ENCODE data around the gene SAP30BP.
"Not testable (repeated sequence)": the region's sequence is repeated elsewhere in the genome, so short reads cannot be mapped to it uniquely, and the experiment has no call there.

Gene SAP30BP

GRCh38 chr17:75634754-75635609 lies 32.2 kb upstream of the SAP30BP start:
- no peak for DNase-seq

- no peak for DNase-seq
Measured at GRCh38 chr17:75635610-75636202, 31.4 kb upstream of the SAP30BP start.

DNA sequence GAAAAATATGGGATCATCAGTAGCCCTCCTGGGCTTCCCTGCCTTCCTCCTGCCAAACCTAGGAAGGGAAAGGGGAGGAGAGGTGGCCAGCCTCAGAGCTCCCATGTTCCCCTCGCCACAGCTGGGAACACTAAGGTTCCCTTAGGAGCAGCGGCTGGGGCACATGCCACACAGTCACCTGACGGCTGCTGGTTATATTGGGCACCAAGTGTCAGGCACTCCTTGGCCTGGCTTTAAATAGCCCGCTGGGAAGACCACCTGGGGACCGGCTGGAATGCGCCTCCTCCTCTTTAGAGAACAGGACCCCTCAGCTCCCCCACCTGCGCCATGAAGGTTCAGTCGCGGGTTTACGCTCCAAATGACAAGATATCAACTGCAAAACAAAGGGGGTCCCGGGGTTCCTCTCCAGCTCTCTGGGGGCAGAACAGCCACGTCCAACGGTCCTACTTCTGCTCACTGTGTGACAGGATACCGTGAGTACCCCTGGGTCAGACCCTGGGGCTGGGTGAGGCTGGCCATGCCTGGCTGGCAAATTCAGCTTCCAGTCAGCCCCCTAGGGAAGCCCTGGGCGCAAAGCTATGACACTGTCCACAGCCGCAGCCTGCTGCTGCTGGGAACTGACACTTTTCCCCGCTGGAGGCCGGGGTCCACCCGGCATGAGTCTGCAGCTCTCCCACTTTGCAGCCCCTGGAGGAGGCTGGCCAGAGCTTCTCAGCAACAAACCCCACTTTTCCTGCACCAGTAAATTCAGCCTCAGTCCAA lies 30.6 kb upstream of the SAP30BP start:
- DNase-seq: no peak

DNA sequence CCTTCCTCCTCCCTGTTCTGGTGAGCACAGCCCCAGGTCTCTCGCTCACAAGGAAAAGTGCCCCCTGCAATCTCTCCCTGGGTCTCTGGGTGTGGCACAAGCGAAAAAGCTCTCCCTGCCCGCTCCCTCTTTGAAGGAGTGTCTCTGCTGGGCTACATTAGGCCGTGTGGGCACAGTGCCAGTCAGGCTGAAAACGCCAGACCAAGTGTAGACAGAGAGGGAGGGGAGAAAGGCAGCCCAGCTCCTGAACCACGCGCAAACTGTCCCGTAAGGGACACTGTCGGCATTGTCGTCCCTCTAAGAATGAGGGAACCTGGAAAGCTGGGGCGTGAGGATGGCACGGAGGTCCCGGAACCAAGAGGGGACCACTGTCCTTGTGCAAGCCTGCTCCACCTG lies 30.0 kb upstream of the SAP30BP start:
- no peak for DNase-seq

GRCh38 chr17:75637551-75637950 lies 29.6 kb upstream of the SAP30BP start:
- DNase-seq: no peak

DNA sequence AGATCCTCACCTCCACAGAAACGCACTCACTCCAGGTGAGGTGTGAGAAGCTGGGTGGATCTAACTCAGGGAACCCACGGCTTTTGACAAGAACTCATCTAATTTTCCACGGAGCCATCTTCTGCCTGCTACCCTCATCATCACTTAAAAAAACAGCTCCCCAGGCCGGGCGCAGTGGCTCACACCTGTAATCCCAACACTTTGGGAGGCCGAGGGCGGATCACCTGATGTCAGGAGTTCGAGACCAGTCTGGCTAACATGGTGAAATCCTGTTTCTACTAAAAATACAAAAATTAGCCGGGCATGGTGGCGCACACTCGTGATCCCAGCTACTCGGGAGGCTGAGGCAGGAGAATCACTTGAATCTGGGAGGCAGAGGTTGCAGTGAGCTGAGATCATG lies 29.1 kb upstream of the SAP30BP start:
- DNase-seq: not testable (repeated sequence)

GRCh38 chr17:75638893-75639292 lies 28.2 kb upstream of the SAP30BP start:
- no peak for DNase-seq

DNA sequence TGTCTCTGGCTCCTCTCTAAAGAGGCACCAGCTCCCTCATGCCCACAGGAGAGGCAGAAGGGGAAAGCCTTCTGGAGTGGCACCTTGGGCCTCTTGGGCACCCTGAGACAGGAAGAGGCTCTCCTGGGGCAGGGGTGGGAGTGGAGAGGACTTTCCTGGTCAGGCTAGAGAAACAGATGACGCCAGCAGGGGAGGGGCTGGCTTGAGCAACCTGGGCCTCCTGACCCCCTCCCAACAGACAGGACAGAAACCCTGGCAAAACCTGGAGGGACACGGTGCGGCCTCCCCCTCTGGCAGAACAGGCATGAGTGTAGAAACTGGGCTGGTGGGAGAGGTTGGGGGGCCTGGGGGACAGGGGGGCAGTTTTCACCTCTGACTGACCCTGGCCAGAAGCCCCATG lies 27.8 kb upstream of the SAP30BP start:
- no peak for DNase-seq

DNA sequence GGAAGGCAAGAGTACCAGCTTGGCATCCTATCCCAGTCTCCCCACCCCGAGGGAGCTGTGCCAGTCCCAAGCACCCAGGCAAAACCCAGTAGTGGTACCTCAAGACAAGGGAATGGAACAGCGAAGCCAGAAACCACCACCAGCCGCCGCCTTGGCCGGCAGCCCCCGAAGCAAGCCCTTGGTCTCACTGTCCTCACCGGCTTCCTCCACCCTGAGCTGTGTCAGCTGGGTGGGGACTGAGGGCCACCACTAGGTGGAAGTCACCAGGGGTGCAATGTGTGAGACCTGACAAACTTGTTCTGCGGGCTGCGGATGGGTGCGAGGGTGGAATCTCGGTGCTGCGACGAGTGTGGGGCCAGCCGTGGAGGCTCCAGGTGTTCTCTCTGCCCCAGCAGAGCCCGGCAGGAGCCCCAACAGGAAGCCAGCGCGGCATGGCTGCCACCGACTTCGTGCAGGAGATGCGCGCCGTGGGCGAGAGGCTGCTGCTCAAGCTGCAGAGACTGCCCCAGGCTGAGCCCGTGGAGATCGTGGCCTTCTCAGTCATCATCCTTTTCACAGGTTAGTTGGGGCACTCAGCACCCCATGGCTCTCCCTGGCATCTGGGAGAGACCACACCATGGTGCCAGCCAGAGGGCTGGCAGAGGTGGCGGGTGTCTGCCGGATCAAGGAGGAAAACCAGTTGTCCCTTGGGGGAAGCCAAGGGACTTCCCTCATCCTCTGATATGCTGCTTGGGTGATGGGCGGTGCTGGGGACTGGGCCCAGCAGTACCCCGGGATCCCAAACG lies 27.2 kb upstream of the SAP30BP start:
- DNase-seq: no peak

GRCh38 chr17:75640556-75641119 lies 26.5 kb upstream of the SAP30BP start:
- no peak for DNase-seq

GRCh38 chr17:75641343-75641742 lies 25.8 kb upstream of the SAP30BP start:
- no peak for DNase-seq

DNA sequence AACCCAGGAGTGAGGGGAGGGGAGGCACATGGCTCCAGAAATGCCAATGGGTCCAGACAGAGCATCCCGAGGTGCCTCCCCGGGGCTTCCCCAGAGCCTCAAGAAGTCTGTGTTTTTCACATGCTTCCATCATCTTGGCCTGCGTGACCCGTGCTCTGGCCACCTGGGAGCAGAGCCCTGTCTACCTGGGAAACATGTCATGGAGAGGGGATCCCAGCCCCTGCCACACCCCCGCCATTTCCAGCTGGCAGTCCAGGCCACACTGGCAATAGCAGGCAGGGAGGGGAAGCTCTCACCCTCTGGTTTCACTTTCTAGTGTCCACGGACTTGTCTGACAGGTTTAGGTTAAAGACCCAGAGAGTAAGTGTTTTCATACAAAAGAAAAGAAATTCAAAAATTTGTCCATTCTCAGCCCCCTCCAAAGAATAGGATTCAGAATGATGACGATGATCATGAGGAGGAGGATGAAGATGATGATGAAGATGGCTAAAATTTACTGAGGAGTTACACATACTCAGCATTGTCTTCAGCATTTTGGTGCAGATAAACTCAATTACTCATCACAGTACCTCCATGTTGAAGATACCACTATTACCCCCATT lies 24.9 kb upstream of the SAP30BP start:
- no peak for DNase-seq

DNA sequence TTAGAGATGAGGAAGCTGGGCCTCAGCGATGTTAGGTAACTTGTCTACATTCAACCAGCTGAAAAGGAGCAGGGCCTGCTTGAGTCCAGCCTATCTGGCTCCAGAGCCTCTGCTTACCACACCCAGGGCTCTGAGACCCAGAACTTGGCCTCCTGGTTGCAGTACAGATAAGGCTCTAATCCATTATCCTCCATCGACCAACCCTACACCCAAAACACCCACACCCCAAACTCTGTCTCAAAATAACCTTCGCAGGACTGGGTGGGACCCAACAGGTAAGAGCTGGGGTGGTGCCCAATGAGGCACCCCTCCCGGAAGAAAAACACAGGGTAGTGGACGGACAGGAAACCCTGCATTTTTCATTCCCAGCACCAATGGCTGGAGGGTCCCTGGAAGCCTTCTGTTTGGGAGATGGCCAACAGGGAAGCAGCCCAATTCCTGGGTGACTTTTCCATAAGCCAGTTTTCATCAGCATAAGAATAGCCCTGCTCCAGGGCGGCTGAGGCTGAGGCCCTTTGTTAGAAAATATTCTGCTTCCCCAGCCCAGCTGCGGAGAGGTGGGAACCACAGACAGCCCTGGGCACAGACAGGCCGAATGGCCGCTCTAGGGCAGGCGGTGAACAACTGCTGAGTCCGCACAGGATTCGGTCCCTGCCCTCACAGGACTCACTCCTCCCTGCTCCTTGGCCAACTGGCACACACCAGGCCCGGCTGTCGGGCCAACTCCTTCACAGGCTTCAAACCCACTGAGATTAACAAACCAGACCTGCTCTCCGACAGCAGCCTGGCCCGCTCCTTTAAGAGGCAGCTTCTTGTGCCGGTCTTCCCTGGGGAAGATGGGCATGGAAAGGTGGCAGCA lies 24.1 kb upstream of the SAP30BP start:
- DNase-seq: no peak

DNA sequence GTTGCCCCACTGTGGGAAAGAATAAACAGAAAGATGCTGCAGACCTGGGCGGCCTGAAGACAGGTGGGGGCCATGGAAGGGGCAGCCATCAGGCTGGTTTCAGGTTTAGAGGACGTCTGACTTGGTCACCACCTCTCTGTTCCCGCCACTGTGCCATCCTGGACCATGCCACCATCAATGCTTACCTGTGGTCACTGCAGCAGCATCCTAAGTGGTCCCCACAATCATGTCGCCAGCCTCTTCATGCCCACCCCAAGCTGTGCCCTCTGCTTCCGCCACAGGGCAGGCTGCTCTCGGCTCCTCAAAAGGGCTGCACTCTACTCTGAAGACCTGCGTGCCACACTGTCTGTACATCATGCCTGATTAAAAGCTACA lies 23.5 kb upstream of the SAP30BP start:
- no peak for DNase-seq

DNA sequence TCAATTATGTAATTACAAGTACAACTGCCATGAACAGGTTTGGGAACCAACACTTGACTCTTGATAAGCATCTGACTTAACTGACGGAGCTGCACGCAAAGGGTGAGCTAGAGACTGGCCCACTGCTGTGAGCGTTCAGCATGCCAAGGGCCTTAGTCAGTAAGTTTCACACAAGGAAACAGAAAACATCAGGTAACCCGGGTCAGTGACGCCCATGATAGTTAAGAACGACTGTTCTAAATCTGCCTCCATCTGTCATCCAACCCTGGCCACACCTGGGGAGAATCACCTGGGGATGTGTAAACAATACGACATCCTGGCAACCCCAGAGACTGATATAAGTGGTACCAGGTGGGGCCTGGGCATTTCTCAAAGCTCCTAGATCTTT lies 21.6 kb upstream of the SAP30BP start:
- DNase-seq: no peak

- no peak for DNase-seq
Measured at GRCh38 chr17:75645889-75646637, 21.1 kb upstream of the SAP30BP start.

- no peak for DNase-seq
Measured at GRCh38 chr17:75646638-75646992, 20.5 kb upstream of the SAP30BP start.

DNA sequence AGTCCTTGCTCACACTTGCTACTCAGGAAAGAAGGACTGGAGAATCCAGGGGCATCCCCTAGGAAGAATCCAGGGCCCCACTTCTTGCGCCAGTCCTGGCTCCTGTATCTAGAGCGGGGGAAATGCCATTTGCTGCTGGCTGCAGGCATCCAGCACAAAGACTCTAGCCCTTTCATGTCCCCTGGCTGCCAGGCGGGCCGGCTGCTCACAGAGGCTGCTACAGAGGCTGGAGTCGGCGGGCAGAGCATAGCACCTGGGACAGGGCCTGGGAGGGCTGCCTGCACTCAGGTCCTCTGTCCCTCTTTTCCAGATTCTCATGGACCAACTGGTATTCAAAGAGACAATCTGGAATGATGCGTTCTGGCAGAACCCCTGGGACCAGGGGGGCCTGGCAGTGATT lies 20.1 kb upstream of the SAP30BP start:
- no peak for DNase-seq

- no peak for DNase-seq
Measured at GRCh38 chr17:75647921-75648320, 19.2 kb upstream of the SAP30BP start.

DNA sequence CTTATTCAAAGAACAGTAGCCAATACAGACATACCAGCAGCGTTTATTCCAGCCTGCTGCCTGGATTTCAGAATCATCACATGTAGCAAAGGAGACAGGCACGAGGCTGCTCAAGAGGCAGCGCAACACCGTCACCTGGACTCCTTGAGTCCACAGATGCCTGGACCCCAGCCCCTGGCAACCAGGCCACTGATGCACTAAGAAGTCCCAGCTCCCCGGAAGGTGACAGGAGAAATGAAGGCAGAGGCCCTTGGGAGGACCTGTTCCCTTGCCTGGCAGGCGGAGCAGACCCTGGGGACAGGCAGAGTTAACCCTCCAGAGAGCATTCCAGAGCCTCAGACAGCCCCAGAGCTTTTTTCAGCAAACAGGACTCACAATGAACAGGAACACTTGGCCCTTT lies 17.5 kb upstream of the SAP30BP start:
- no peak for DNase-seq

DNA sequence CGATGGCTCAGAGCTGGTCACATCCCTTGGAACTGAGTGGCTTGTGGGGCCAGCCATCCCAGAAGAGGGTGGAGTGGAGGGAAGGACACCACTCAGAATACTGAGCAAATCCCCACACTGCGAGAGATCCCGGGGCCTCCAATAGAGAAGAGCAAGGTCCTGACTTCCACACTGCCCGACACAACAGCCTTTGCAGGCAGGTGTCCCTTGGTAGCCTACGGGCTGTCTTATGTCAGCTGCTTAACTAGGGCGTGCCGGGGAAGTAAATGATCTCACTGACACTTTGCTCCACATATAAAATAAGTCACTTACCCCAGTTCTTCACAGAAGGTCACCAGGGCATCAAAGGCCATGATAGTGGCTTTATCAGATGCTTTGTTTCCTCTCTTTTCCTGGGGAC lies 16.3 kb upstream of the SAP30BP start:
- DNase-seq: no peak

Data from NCI-H1694 (cell line).